Measurements from ENCODE around the gene VAV3. TPM values are rescaled to one million over a fixed set of nuclear protein-coding genes. Genes with fewer than 3 reads are reported as not detected.
"Not testable (repeated sequence)": the region's sequence is repeated elsewhere in the genome, so short reads cannot be mapped to it uniquely, and the experiment has no call there.

VAV3 gene
- total RNA-seq (2014; rRNA removed; shearing (Covaris generic)): 2.2 and 2.7 TPM in 2 replicates
- polyA plus RNA-seq (2015; cell fraction: cytosol; rRNA removed): 0.39 and 0.68 TPM in 2 replicates
- polyA plus RNA-seq (2015; cell fraction: nucleus; rRNA removed): 0.37 and 6.3 TPM in 2 replicates

GRCh38 chr1:107965110-107965991 lies at the start of gene VAV3:
VAV3 (minus strand) TSS chr1:107965180; CDS start chr1:107964869, 311 bp downstream.
- in situ Hi-C loops (cut with HindIII; ENCODE audit: low pct_unique_long_range_greater_than_20kb, low sequenced_read_pairs): no loop called here
- peak; percentile 78 for DNase-seq (ENCODE audit: low read depth, low spot score)

DNA sequence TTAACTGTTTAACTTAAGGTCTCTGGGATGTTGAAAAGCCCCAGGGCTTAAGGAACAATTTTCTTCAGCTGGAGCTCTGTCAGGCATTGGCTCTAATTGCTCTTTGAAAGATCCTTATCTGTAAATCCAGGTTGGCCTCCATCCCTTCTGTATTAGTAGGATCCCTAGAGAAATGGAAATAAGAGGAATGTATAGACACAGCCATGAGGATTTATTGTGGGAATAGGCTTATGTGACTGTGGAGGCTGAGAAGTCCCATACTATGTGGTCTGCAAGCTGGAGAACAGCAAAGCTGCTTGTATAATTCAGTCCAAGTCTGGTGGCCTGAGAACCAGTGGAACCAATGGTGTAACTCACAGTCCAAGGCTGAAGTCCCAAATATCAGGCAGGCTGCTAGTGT lies 47.6 kb upstream of the VAV3 start:
- in situ Hi-C loops (cut with HindIII; ENCODE audit: low pct_unique_long_range_greater_than_20kb, low sequenced_read_pairs): no loop called here

DNA sequence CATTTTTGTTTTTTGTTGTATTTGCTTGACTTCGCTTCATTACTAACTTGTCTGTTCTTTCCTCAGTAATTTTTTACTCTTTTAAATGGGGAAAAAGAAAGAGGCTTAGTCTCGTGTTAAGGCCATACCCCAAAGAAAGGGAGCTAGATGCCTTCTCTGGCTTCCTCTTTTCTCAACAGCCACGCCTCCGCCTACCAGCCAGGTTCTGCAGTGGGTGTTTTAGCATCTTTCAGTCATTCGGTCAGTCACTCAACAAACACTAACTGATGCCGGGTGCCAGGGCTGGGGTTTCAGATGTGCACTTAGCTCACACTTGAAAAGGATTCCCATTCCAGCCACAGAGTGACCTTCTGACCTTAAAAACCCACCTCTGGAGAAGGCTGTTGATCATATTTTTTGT lies 46.3 kb upstream of the VAV3 start:
- no peak for DNase-seq (ENCODE audit: low read depth, low spot score)
- in situ Hi-C loops (cut with HindIII; ENCODE audit: low pct_unique_long_range_greater_than_20kb, low sequenced_read_pairs): no loop called here

More for the DNA sequence above, 47.6 kb upstream of the VAV3 start:
- no peak for DNase-seq (ENCODE audit: low read depth, low spot score)

GRCh38 chr1:108010581-108010980 lies 45.6 kb upstream of the VAV3 start:
- in situ Hi-C loops (cut with HindIII; ENCODE audit: low pct_unique_long_range_greater_than_20kb, low sequenced_read_pairs): no loop called here

GRCh38 chr1:108009603-108010195 lies 44.7 kb upstream of the VAV3 start:
- in situ Hi-C loops (cut with HindIII; ENCODE audit: low pct_unique_long_range_greater_than_20kb, low sequenced_read_pairs): no loop called here
- DNase-seq (ENCODE audit: low read depth, low spot score): no peak

More at GRCh38 chr1:108010581-108010980, 45.6 kb upstream of the VAV3 start:
- no peak for DNase-seq (ENCODE audit: low read depth, low spot score)

- DNase-seq (ENCODE audit: low read depth, low spot score): no peak
- in situ Hi-C loops (cut with HindIII; ENCODE audit: low pct_unique_long_range_greater_than_20kb, low sequenced_read_pairs): no loop called here
These were observed 42.6 kb upstream of the VAV3 start for GRCh38 chr1:108007531-108007930.

GRCh38 chr1:108007070-108007469 lies 42.1 kb upstream of the VAV3 start:
- no peak for DNase-seq (ENCODE audit: low read depth, low spot score)
- in situ Hi-C loops (cut with HindIII; ENCODE audit: low pct_unique_long_range_greater_than_20kb, low sequenced_read_pairs): no loop called here

- DNase-seq (ENCODE audit: low read depth, low spot score); in situ Hi-C loops (cut with HindIII; ENCODE audit: low pct_unique_long_range_greater_than_20kb, low sequenced_read_pairs): not testable (repeated sequence)
These were observed 39.9 kb upstream of the VAV3 start for GRCh38 chr1:108004919-108005318.

- in situ Hi-C loops (cut with HindIII; ENCODE audit: low pct_unique_long_range_greater_than_20kb, low sequenced_read_pairs): no loop called here
- peak; percentile 2 for DNase-seq (ENCODE audit: low read depth, low spot score)
These were observed 35.7 kb upstream of the VAV3 start for GRCh38 chr1:108000620-108001111.

DNA sequence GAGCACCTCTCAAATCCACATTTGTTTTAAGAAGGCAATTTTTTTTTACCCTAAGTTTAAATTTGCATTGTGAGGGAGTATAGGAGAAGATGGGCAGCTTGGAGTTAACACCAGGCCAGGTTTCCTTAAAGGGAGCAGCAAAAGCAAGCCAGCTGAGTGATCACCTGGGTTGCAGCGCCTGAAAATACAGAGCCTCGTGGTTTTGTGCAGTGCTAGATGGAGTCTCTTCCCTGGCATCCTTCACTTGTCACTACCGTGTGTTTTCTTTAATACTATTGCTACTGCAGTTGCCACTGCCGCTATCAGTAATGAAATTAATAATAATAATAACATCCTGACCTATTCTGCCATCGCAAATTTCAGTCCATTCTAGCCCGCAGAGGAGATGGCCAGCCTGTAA lies 35.2 kb upstream of the VAV3 start:
- in situ Hi-C loops (cut with HindIII; ENCODE audit: low pct_unique_long_range_greater_than_20kb, low sequenced_read_pairs): no loop called here
- no peak for DNase-seq (ENCODE audit: low read depth, low spot score)

GRCh38 chr1:107997866-107998265 lies 32.9 kb upstream of the VAV3 start:
- in situ Hi-C loops (cut with HindIII; ENCODE audit: low pct_unique_long_range_greater_than_20kb, low sequenced_read_pairs): no loop called here
- no peak for DNase-seq (ENCODE audit: low read depth, low spot score)

DNA sequence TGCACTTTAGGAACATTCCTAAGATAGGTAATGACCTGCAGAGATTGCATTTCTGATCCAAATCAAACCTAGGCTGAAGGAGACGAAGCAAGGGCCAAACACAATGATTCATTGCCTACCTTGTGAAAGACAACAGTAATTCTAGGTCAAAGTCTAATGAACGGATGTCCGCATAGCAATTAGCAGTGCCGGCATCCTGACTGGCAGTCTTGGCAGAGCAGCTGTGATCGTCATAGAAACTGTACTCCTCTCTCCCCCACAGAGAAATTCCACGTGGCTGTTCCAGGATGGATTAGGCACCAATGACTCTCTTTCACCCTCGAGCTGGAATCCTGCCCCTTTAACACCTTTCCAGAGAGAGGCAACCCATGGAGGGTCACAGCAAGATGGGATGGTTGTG lies 28.9 kb upstream of the VAV3 start:
- DNase-seq (ENCODE audit: low read depth, low spot score): no peak
- in situ Hi-C loops (cut with HindIII; ENCODE audit: low pct_unique_long_range_greater_than_20kb, low sequenced_read_pairs): no loop called here

GRCh38 chr1:107992347-107992746 lies 27.4 kb upstream of the VAV3 start:
- DNase-seq (ENCODE audit: low read depth, low spot score): no peak
- in situ Hi-C loops (cut with HindIII; ENCODE audit: low pct_unique_long_range_greater_than_20kb, low sequenced_read_pairs): no loop called here

DNA sequence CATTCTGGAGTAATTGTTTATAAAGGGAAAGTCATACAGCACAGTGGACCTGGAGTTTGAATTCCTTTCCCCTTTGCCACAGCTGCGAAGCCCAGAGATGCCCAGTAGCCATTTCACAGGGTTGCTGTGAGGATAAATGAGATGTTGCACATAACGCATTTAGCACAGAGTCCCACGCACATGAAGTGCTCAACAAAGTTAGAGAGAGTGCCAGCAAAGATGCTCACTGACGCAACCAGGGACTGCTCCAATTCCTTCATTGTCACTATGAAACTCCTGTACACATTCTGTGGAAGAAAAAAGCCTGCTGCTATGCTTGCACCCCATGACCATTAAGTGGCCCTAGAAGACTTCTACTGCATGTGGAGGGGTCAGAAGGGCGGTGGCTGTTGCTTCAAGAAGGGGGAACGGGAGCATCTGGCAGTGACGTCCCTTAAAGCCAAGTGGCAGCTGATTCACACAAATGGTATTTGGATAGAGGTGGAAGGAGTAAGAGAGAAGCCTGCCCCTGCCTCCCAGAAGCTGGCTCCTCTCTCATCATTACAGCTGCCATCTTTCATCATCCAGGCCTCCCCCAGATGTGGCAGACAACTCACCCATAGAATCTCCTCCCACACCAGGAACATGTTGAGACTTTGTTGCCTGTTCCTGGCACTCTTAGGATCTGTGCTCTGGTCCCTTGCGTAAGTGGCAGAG lies 26.5 kb upstream of the VAV3 start:
- DNase-seq (ENCODE audit: low read depth, low spot score): no peak
- in situ Hi-C loops (cut with HindIII; ENCODE audit: low pct_unique_long_range_greater_than_20kb, low sequenced_read_pairs): no loop called here

GRCh38 chr1:107990606-107991005 lies 25.6 kb upstream of the VAV3 start:
- DNase-seq (ENCODE audit: low read depth, low spot score): no peak
- in situ Hi-C loops (cut with HindIII; ENCODE audit: low pct_unique_long_range_greater_than_20kb, low sequenced_read_pairs): no loop called here

DNA sequence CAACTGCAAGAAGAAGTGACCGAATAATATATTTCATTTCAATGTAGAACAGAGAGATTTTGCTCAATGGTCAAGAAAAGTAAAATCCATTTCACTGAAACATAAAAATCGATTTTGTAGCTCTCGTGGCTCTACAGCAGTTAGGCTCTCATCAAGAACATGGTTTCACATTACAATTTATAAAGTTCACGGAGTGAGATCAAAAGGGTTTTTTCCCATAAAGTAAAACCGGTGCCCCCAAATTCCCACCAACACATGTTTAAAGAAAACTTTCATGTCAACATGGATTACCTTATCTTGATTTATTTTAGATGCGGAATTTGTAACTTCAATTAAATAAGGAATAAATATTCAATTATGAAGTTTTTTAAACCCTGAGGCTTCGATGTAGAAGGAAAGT lies 16.3 kb upstream of the VAV3 start:
- in situ Hi-C loops (cut with HindIII; ENCODE audit: low pct_unique_long_range_greater_than_20kb, low sequenced_read_pairs): no loop called here
- no peak for DNase-seq (ENCODE audit: low read depth, low spot score)

- no peak for DNase-seq (ENCODE audit: low read depth, low spot score)
- in situ Hi-C loops (cut with HindIII; ENCODE audit: low pct_unique_long_range_greater_than_20kb, low sequenced_read_pairs): no loop called here
These were observed 14.9 kb upstream of the VAV3 start for GRCh38 chr1:107979926-107980325.

DNA sequence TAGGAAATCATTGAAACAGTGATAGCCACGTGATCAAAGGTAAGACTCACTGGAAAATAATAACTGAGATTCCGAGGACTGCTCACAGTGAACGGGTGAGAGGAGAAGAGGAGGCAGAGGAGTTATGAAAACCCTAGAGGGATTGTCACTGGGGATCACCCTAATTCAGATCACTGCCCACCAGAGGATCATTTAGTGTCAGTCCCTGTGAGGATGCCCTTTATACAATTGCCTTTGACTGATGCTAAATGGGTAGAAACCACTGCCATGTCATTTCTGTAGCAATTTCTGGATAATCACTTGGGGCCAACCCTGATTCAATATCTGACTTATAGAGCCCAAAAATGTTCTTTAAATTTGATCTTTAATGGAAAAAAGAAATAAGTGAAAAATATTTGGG lies 14.1 kb upstream of the VAV3 start:
- in situ Hi-C loops (cut with HindIII; ENCODE audit: low pct_unique_long_range_greater_than_20kb, low sequenced_read_pairs): no loop called here
- no peak for DNase-seq (ENCODE audit: low read depth, low spot score)

Measured in SK-MEL-5 (cell line).